T-helper 2 cell treated with Interferon-gamma antibody and Interleukin-4, amounts not matched to agents 5 μg/mL and 100 μg/mL, for 36 hours (primary cell): Measurements from ENCODE around the gene SYT17.
"Not testable (repeated sequence)": the region's sequence is repeated elsewhere in the genome, so short reads cannot be mapped to it uniquely, and the experiment has no call there.

Source experiments
- DNase-seq: peaks from one replicate; pipeline ENCODE4 v3.0.0; 2021; ENCODE audit warnings: low spot score
- H3K27ac Mint-ChIP-seq: one replicate; pipeline ENCODE4 v1.8.0; 2021; ENCODE audit warnings: mild to moderate bottlenecking, mixed read lengths
- H3K27me3 Mint-ChIP-seq: one replicate; pipeline ENCODE4 v1.8.0; 2021; ENCODE audit warnings: low read depth, mixed read lengths
- H3K36me3 Mint-ChIP-seq: one replicate; pipeline ENCODE4 v1.8.0; 2021; ENCODE audit warnings: low read depth, mixed read lengths
- H3K4me1 Mint-ChIP-seq: one replicate; pipeline ENCODE4 v1.8.0; 2021; ENCODE audit warnings: low read depth, mixed read lengths
- H3K4me3 Mint-ChIP-seq: one replicate; pipeline ENCODE4 v1.8.0; 2022; ENCODE audit warnings: mild to moderate bottlenecking, moderate library complexity, mixed read lengths
- H3K9me3 Mint-ChIP-seq: one replicate; pipeline ENCODE4 v1.8.0; 2021; ENCODE audit warnings: mixed read lengths

The SYT17 gene

GRCh38 chr16:19173059-19173458, 5.0 kb downstream of the SYT17 start:
- Mint-ChIP-seq H3K36me3 (no peaks in the 10 kb centered on the region), H3K27me3 (peaks cover 37% of the 10 kb centered on the region), H3K9me3 (no peaks in the 10 kb centered on the region), H3K4me1 (no peaks in the 10 kb centered on the region), H3K4me3 (no peak overlapping the region), H3K27ac (no peak overlapping the region)
- DNase-seq, result no peak

- DNase-seq, result no peak
- no peaks in the 10 kb centered on the region for H3K36me3 Mint-ChIP-seq
- no peaks in the 10 kb centered on the region for H3K4me1 Mint-ChIP-seq
- H3K27me3 Mint-ChIP-seq, result peaks cover 37% of the 10 kb centered on the region
- H3K4me3 Mint-ChIP-seq, result no peak overlapping the region
- H3K9me3 Mint-ChIP-seq, result no peaks in the 10 kb centered on the region
- H3K27ac Mint-ChIP-seq, result no peak overlapping the region
Observed at GRCh38 chr16:19173649-19174383, 5.8 kb downstream of the SYT17 start.

DNA sequence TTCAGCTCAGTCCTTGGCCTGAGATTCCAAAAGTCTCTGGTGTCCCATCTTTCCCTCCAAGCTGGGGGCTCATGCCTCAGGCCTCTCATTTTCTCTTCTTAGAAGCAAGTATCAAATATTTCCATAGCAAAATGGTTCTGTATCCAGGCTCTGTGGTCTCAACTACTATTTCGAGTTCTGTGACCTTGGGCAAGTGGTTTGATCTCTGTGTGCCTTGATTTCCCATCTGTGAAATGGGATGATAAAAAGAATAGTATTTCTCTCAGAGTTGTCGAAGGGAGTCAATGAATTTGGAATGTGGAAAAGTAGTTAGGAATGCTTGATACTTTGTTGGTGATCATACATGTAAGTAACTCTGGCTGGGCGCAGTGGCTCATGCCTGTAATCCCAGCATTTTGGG, 6.4 kb downstream of the SYT17 start:
- H3K27me3 Mint-ChIP-seq, result peaks cover 34% of the 10 kb centered on the region
- H3K27ac Mint-ChIP-seq, result no peak overlapping the region
- no peaks in the 10 kb centered on the region for H3K36me3 Mint-ChIP-seq
- DNase-seq, result no peak
- H3K9me3 Mint-ChIP-seq, result no peaks in the 10 kb centered on the region
- no peak overlapping the region for H3K4me3 Mint-ChIP-seq
- no peaks in the 10 kb centered on the region for H3K4me1 Mint-ChIP-seq

GRCh38 chr16:19175492-19176262, 7.6 kb downstream of the SYT17 start:
- Mint-ChIP-seq H3K4me3 (no peak overlapping the region), H3K27me3 (peaks cover 27% of the 10 kb centered on the region), H3K9me3 (no peaks in the 10 kb centered on the region), H3K4me1 (peaks cover 3% of the 10 kb centered on the region), H3K36me3 (no peaks in the 10 kb centered on the region), H3K27ac (no peak overlapping the region)
- no peak for DNase-seq

DNA sequence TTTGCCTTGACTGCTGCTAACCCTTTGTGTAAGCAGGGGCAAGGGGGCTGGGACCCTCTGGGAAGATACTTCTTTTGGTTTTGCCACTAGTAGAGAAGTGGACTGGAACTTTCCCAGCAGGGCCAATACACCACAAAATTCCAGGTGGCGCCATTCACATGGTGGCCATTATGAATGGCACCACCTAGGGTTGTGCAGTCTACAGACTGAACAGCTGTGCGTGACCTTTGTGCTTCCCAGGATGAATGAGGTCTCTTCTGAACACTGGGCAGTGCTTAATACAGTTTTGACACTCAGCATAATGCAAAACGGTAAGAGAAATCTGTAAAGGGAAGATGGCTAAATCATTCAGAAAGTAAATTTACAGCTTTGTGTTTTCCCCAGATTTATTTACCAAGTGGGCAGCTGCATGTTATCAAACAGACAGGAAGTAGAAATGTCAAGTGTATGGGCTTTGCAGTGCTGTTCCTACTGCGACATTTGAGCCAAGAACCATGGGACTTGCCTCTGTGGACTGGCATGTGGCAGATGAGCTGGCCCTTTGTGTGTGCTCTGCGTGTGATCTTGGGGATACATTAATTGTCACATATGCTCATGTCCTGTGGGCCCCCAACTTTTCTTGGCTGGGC, 9.2 kb downstream of the SYT17 start:
- Mint-ChIP-seq H3K4me1 (peaks cover 3% of the 10 kb centered on the region), H3K27ac (no peak overlapping the region), H3K36me3 (no peaks in the 10 kb centered on the region), H3K4me3 (no peak overlapping the region), H3K27me3 (peaks cover 21% of the 10 kb centered on the region), H3K9me3 (no peaks in the 10 kb centered on the region)
- no peak for DNase-seq

- Mint-ChIP-seq H3K4me3 (no peak overlapping the region), H3K36me3 (no peaks in the 10 kb centered on the region), H3K27ac (no peak overlapping the region), H3K27me3 (peaks cover 12% of the 10 kb centered on the region), H3K4me1 (peaks cover 3% of the 10 kb centered on the region), H3K9me3 (no peaks in the 10 kb centered on the region)
- peak; percentile 41 for DNase-seq
Observed at GRCh38 chr16:19179546-19180490, 11.8 kb downstream of the SYT17 start.

DNA sequence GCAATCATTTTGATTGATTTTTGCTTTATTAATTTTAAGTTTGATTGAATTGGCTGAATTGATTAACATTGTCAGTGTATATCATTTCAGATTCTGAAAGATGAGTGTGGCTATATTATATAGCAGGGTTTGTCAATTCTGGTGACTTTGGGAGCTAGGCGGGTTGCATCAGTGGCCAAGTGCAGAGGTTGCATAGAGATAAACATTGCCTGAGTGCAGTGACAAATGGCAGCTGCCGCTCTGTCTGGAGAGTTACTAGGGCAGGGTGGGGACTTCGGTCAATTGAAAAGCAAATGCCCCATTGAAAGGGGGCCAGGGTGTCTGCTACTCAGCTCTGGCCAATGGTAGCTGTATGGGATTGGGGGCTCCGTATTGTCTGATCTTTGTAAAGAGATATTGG, 12.7 kb downstream of the SYT17 start:
- no peaks in the 10 kb centered on the region for H3K9me3 Mint-ChIP-seq
- H3K36me3 Mint-ChIP-seq, result no peaks in the 10 kb centered on the region
- DNase-seq, result no peak
- H3K27ac Mint-ChIP-seq, result no peak overlapping the region
- peaks cover 3% of the 10 kb centered on the region for H3K4me1 Mint-ChIP-seq
- H3K4me3 Mint-ChIP-seq, result no peak overlapping the region
- H3K27me3 Mint-ChIP-seq, result peaks cover 12% of the 10 kb centered on the region

DNA sequence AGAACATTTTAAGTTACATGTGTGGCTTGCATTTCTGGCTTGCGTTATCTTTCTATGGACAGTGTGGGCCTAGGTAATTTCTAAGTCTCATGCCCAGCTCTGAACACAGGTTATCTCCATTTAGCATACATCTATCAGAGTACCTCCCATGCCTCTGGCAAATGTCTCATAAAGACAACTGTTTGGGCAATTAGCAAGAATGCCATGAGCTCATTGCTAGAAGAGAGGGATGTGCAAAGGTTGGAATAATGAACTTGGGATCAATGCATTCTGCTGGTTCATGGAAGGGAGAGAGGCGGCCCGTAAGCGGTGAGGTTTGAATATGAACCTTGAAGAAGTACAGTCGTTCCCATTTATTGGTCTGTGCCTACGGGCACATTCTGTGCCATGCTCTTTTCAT, 14.4 kb downstream of the SYT17 start:
- no peak for DNase-seq
- peaks cover 3% of the 10 kb centered on the region for H3K4me1 Mint-ChIP-seq
- no peaks in the 10 kb centered on the region for H3K36me3 Mint-ChIP-seq
- H3K27me3 Mint-ChIP-seq, result peaks cover 6% of the 10 kb centered on the region
- no peak overlapping the region for H3K4me3 Mint-ChIP-seq
- H3K27ac Mint-ChIP-seq, result no peak overlapping the region
- no peaks in the 10 kb centered on the region for H3K9me3 Mint-ChIP-seq

GRCh38 chr16:19183187-19183586, 15.1 kb downstream of the SYT17 start:
- peaks cover 3% of the 10 kb centered on the region for H3K4me1 Mint-ChIP-seq
- H3K9me3 Mint-ChIP-seq, result no peaks in the 10 kb centered on the region
- H3K27ac Mint-ChIP-seq, result no peak overlapping the region
- H3K4me3 Mint-ChIP-seq, result no peak overlapping the region
- DNase-seq, result no peak
- H3K27me3 Mint-ChIP-seq, result peaks cover 4% of the 10 kb centered on the region
- H3K36me3 Mint-ChIP-seq, result no peaks in the 10 kb centered on the region

- Mint-ChIP-seq H3K4me1 (no peaks in the 10 kb centered on the region), H3K27me3 (peaks cover under 1% of the 10 kb centered on the region), H3K4me3 (no peak overlapping the region), H3K9me3 (no peaks in the 10 kb centered on the region), H3K36me3 (no peaks in the 10 kb centered on the region), H3K27ac (no peak overlapping the region)
- no peak for DNase-seq
Observed at GRCh38 chr16:19184823-19185509, 16.9 kb downstream of the SYT17 start.

GRCh38 chr16:19185510-19185851, 17.4 kb downstream of the SYT17 start:
- DNase-seq, result no peak
- Mint-ChIP-seq H3K4me1 (no peaks in the 10 kb centered on the region), H3K36me3 (no peaks in the 10 kb centered on the region), H3K9me3 (no peaks in the 10 kb centered on the region), H3K27me3 (no peaks in the 10 kb centered on the region), H3K4me3 (no peak overlapping the region), H3K27ac (no peak overlapping the region)

DNA sequence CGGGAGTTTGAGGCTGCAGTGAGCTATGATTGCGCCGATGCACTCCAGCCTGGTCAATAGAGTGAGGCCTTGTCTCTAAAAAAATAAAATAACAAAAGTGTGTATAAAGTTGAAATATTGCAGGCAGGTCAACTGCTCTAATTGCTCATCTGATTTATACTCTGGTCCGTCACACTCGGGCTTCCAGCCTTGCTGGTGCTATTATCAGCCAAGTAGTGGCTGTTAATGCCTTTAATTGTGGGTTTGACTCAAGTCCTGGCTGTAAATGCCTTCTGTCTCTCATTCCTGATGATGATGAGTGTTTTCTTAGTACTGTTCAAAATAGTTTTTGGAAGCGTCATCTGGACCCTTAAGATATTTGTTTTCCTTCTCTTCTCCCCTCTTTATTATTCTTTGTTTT, 18.4 kb downstream of the SYT17 start:
- Mint-ChIP-seq H3K4me1 (no peaks in the 10 kb centered on the region), H3K27me3 (no peaks in the 10 kb centered on the region), H3K4me3 (no peak overlapping the region), H3K36me3 (no peaks in the 10 kb centered on the region), H3K27ac (no peak overlapping the region), H3K9me3 (no peaks in the 10 kb centered on the region)
- DNase-seq, result no peak

- not testable (repeated sequence) for H3K27me3 Mint-ChIP-seq, H3K4me1 Mint-ChIP-seq, H3K9me3 Mint-ChIP-seq, H3K36me3 Mint-ChIP-seq, H3K4me3 Mint-ChIP-seq, DNase-seq, H3K27ac Mint-ChIP-seq
Observed at GRCh38 chr16:19187961-19188360, 19.9 kb downstream of the SYT17 start.
